ENCODE results near the gene SHROOM2. TPM values are rescaled to one million over a fixed set of nuclear protein-coding genes. Genes with fewer than 3 reads are reported as not detected.

The SHROOM2 gene
- total and polyA plus RNA-seq, 7 donors: 0.71 to 3.0 (median 1.8) TPM

GRCh38 chrX:9862953-9863352, 76.7 kb downstream of the SHROOM2 start:
- no peaks in the 10 kb centered on the region for H3K4me1 ChIP-seq
- intact Hi-C loops (cut with DNase I): no loop called here

GRCh38 chrX:9864011-9864410, 77.8 kb downstream of the SHROOM2 start:
- 64 to 89% methylated on average over 10 of the region's 10 CpGs for WGBS, 2 donors
- Histone ChIP-seq H3K36me3 (no peaks in the 10 kb centered on the region), H3K27ac (no peak overlapping the region), H3K4me3 (no peak overlapping the region), H3K9me3 (no peaks in the 10 kb centered on the region), H3K4me1 (no peaks in the 10 kb centered on the region), H3K27me3 (no peaks in the 10 kb centered on the region)
- no peak for TF ChIP-seq CTCF (IDR thresholded peaks at IDR 0.05)
- no peak for TF ChIP-seq POLR2A (IDR thresholded peaks at IDR 0.05)
- TF ChIP-seq POLR2AphosphoS5 (IDR thresholded peaks at IDR 0.05): no peak
- no peak for TF ChIP-seq EP300 (IDR thresholded peaks at IDR 0.05)
- intact Hi-C loops (cut with DNase I): no loop called here
- no peak for DNase-seq

More at GRCh38 chrX:9862953-9863352, 76.7 kb downstream of the SHROOM2 start:
- Histone ChIP-seq H3K36me3 (no peaks in the 10 kb centered on the region), H3K27ac (no peak overlapping the region), H3K9me3 (no peaks in the 10 kb centered on the region), H3K4me3 (no peak overlapping the region), H3K27me3 (no peaks in the 10 kb centered on the region)
- WGBS, 2 donors: 93 to 94% methylated on average over 7 of the region's 7 CpGs
- no peak for DNase-seq
- TF ChIP-seq POLR2A (IDR thresholded peaks at IDR 0.05) (no peak), CTCF (IDR thresholded peaks at IDR 0.05) (no peak), POLR2AphosphoS5 (IDR thresholded peaks at IDR 0.05) (no peak), EP300 (IDR thresholded peaks at IDR 0.05) (no peak)

GRCh38 chrX:9865804-9866472, 79.7 kb downstream of the SHROOM2 start:
- H3K4me3 ChIP-seq: no peak overlapping the region
- H3K4me1 ChIP-seq: no peaks in the 10 kb centered on the region
- no peak for TF ChIP-seq CTCF (IDR thresholded peaks at IDR 0.05)
- TF ChIP-seq EP300 (IDR thresholded peaks at IDR 0.05): no peak
- TF ChIP-seq POLR2AphosphoS5 (IDR thresholded peaks at IDR 0.05): no peak
- TF ChIP-seq POLR2A (IDR thresholded peaks at IDR 0.05): no peak
- H3K27ac ChIP-seq: no peak overlapping the region
- H3K9me3 ChIP-seq: no peaks in the 10 kb centered on the region
- H3K27me3 ChIP-seq: no peaks in the 10 kb centered on the region
- no peaks in the 10 kb centered on the region for H3K36me3 ChIP-seq
- DNase-seq: no peak
- 85 to 91% methylated on average over 12 of the region's 12 CpGs for WGBS, 2 donors
- intact Hi-C loops (cut with DNase I): no loop called here

- no peak overlapping the region for H3K27ac ChIP-seq
- DNase-seq: no peak
- 51 to 66% methylated on average over 13 of the region's 13 CpGs for WGBS, 2 donors
- no peak overlapping the region for H3K4me3 ChIP-seq
- no peaks in the 10 kb centered on the region for H3K4me1 ChIP-seq
- H3K27me3 ChIP-seq: no peaks in the 10 kb centered on the region
- no peaks in the 10 kb centered on the region for H3K36me3 ChIP-seq
- TF ChIP-seq CTCF (IDR thresholded peaks at IDR 0.05) (no peak), POLR2A (IDR thresholded peaks at IDR 0.05) (no peak), EP300 (IDR thresholded peaks at IDR 0.05) (no peak), POLR2AphosphoS5 (IDR thresholded peaks at IDR 0.05) (no peak)
- no peaks in the 10 kb centered on the region for H3K9me3 ChIP-seq
- intact Hi-C loops (cut with DNase I): no loop called here
These were observed 80.4 kb downstream of the SHROOM2 start for GRCh38 chrX:9866633-9867032.

GRCh38 chrX:9867226-9867625, 81.0 kb downstream of the SHROOM2 start:
- Histone ChIP-seq H3K9me3 (no peaks in the 10 kb centered on the region), H3K4me1 (no peaks in the 10 kb centered on the region), H3K36me3 (no peaks in the 10 kb centered on the region), H3K4me3 (no peak overlapping the region), H3K27me3 (no peaks in the 10 kb centered on the region), H3K27ac (no peak overlapping the region)
- intact Hi-C loops (cut with DNase I): no loop called here
- TF ChIP-seq POLR2A (IDR thresholded peaks at IDR 0.05) (no peak), POLR2AphosphoS5 (IDR thresholded peaks at IDR 0.05) (no peak), EP300 (IDR thresholded peaks at IDR 0.05) (no peak), CTCF (IDR thresholded peaks at IDR 0.05) (no peak)
- no peak for DNase-seq
- WGBS, 2 donors: 35 to 81% methylated on average over 9 of the region's 9 CpGs
